Measurements from ENCODE around the gene GRIK3. TPM values are rescaled to one million over a fixed set of nuclear protein-coding genes. Genes with fewer than 3 reads are reported as not detected.
"Not testable (repeated sequence)": the region's sequence is repeated elsewhere in the genome, so short reads cannot be mapped to it uniquely, and the experiment has no call there.

The GRIK3 gene
- total RNA-seq, 2 donors from 2014 or later, result 0.30 to 0.55 TPM

DNA sequence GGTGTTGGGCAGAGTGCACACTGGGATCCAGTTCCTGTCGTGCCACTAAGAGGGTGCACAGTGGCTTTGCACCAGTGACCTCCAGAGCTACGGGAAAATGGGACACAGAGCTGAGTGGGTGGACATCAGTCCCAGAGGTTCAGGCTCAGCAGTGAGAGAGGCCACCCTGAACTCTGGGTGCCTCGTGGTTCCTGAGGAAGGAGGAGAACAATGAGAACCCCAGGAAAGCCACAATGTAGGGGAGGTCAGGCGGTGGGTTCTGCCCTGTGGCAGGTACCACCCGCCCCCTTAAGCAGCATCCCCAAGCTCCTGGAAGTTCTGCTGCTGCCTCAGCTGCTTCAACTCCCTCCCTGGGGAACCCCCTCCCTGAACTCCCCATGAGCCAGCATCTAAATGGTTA, 112.2 kb downstream of the GRIK3 start:
- H3K27ac ChIP-seq, result no peak overlapping the region
- H3K4me3 ChIP-seq, result no peak overlapping the region
- H3K36me3 ChIP-seq, result no peaks in the 10 kb centered on the region
- TF ChIP-seq, protein P1, sequence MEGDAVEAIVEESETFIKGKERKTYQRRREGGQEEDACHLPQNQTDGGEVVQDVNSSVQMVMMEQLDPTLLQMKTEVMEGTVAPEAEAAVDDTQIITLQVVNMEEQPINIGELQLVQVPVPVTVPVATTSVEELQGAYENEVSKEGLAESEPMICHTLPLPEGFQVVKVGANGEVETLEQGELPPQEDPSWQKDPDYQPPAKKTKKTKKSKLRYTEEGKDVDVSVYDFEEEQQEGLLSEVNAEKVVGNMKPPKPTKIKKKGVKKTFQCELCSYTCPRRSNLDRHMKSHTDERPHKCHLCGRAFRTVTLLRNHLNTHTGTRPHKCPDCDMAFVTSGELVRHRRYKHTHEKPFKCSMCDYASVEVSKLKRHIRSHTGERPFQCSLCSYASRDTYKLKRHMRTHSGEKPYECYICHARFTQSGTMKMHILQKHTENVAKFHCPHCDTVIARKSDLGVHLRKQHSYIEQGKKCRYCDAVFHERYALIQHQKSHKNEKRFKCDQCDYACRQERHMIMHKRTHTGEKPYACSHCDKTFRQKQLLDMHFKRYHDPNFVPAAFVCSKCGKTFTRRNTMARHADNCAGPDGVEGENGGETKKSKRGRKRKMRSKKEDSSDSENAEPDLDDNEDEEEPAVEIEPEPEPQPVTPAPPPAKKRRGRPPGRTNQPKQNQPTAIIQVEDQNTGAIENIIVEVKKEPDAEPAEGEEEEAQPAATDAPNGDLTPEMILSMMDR (IDR thresholded peaks at IDR 0.05), result no peak
- no peaks in the 10 kb centered on the region for H3K27me3 ChIP-seq
- no peaks in the 10 kb centered on the region for H3K4me1 ChIP-seq
- H3K9me3 ChIP-seq, result no peaks in the 10 kb centered on the region
- peak; percentile 28 for DNase-seq (ENCODE audit: low spot score)

DNA sequence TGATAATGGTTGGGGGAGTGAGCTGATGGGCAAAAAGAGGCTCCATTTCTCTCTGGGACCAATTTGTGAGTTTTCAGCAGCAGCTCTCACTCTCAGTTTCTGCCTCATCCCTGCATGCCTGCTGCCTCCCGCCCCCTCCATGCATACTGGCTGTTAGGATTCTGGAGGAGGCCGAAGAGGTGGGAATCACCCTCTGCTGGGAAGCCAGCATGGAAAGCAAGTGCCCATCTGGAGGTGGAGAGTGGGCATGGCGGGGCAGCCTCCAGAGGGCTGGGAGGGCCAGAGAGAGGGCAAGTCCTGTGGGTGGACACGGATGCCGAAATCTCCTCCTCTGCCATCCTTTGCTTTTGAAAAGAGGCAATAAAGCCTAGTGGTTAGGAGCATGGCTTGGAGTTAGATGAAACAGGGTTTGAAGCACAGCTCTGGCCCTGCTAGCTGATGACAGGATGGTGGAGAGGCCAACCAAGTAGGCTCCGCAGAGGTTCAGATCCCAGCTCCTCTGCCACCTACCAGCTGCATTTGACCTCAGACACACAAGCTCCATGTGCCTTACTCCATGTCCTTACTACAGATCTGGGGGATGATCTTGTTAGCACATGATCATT, 113.4 kb downstream of the GRIK3 start:
- no peak for DNase-seq (ENCODE audit: low spot score)
- Histone ChIP-seq H3K9me3 (no peaks in the 10 kb centered on the region), H3K27ac (no peak overlapping the region), H3K4me3 (no peak overlapping the region), H3K36me3 (no peaks in the 10 kb centered on the region), H3K27me3 (no peaks in the 10 kb centered on the region), H3K4me1 (no peaks in the 10 kb centered on the region)
- TF ChIP-seq, protein P1 (IDR thresholded peaks at IDR 0.05), result no peak

DNA sequence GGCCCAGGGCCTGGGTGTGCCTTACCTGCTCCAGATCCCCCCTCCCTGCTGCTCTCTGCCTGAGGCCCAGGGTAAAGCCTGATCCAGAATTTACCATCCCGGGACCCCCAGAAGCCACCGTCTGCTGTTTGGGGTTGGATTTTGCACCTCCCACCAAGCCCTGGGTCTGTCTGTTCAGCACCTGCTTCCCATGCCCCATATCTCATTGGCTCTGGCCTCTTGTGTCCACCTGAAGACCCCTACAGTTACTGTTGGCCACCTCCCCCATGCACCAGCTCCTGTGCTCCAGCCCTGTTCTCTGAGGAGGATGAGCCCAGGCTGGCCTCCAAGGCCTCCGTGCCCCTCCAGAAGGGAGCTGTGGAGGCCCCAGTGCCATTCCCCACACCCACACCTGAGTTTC, 113.9 kb downstream of the GRIK3 start:
- Histone ChIP-seq H3K4me1 (no peaks in the 10 kb centered on the region), H3K4me3 (no peak overlapping the region), H3K36me3 (no peaks in the 10 kb centered on the region), H3K27ac (no peak overlapping the region), H3K27me3 (no peaks in the 10 kb centered on the region), H3K9me3 (peaks cover 0 to 4% of the 10 kb centered on the region in 2 donors)
- no peak for DNase-seq (ENCODE audit: low spot score)
- TF ChIP-seq, protein P1 (IDR thresholded peaks at IDR 0.05), result no peak

DNA sequence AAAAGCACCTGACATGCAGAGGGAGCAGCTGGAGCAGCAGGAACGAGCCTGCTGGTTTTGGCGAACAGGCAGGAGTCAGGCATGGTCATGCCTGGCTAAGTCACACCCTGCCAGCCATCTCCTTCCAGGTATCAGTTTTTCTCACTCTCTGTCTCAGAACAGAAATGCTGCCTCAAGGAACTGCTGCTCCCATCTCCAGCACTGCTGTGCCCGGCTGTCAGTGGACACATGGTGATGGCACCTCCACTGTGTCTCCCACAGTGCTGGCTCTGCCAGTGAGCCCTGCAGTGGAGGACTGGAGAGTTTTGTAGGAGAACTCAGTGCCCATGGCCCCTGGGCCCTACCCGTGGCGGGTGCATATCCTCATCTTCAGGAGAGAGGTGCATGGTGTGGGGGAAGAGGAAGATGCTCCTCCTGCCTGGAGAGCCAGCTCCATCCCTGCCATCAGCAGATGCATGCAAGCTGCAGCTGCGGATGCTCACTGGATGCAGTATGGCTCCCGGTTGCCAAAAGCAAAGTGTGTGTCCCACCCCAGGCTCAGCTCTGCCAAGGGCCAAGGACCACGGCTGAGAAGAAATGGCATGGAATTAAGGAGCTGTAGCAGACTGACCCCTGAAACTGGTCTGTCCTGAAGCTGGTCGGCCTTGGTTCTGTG, 114.7 kb downstream of the GRIK3 start:
- TF ChIP-seq, protein P1 (IDR thresholded peaks at IDR 0.05), result no peak
- DNase-seq (ENCODE audit: low spot score), result no peak
- Histone ChIP-seq H3K36me3 (no peaks in the 10 kb centered on the region), H3K4me1 (no peaks in the 10 kb centered on the region), H3K4me3 (no peak overlapping the region), H3K9me3 (peaks cover 0 to 4% of the 10 kb centered on the region in 2 donors), H3K27me3 (no peaks in the 10 kb centered on the region), H3K27ac (no peak overlapping the region)

DNA sequence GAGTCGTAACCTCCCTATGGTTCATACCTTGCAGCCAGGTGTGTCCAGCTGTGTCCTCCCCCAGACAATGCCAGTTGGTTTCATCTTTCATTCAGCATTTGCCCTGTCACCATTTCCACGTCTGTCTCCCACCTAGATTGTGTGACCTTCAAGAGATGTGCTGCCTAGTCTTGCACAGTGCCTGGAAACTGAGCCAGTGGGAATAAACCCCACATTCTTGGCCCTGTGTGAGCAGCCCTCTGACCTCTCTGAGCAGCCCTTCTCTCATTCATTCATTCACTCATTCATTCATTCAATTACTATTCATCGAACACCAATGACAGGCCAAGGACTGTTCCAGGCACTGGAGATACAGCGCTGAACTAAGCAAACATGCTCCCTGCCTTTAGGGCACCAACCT, 115.7 kb downstream of the GRIK3 start:
- TF ChIP-seq, protein P1 (IDR thresholded peaks at IDR 0.05), result no peak
- H3K4me1 ChIP-seq, result no peaks in the 10 kb centered on the region
- H3K9me3 ChIP-seq, result peaks cover 0 to 4% of the 10 kb centered on the region in 2 donors
- no peaks in the 10 kb centered on the region for H3K27me3 ChIP-seq
- H3K27ac ChIP-seq, result no peak overlapping the region
- H3K36me3 ChIP-seq, result no peaks in the 10 kb centered on the region
- no peak overlapping the region for H3K4me3 ChIP-seq
- no peak for DNase-seq (ENCODE audit: low spot score)

DNA sequence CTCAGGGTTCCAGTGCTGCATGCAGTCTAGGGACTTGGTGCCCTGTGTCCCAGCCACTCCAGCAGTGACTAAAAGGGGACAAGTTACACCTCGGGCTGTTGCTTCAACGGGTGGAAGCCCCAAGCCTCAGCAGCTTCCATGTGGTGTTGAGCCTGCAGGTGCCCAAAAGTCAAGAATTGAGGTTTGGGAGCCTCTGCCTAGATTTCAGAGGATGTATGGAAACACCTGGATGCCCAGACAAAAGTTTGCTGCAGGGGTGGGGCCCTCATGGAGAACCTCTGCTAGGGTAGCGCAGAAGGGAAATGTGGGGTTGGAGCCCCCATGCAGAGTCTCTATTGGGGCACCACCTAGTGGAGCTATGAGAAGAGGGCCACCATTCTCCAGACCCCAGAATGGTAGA, 117.8 kb downstream of the GRIK3 start:
- H3K27me3 ChIP-seq; H3K4me1 ChIP-seq; H3K9me3 ChIP-seq; H3K27ac ChIP-seq; H3K36me3 ChIP-seq; H3K4me3 ChIP-seq; DNase-seq (ENCODE audit: low spot score): not testable (repeated sequence)
